Fibroblast of villous mesenchyme (primary cell): ENCODE results near the gene C16orf46. TPM values are rescaled to one million over a fixed set of nuclear protein-coding genes. Genes with fewer than 3 reads are reported as not detected.

Experiments
- DNase-seq: peaks from one replicate; pipeline ENCODE4 v3.0.0-alpha.2; 2010; ENCODE audit warnings: low read depth
- H3K4me3 ChIP-seq: 2 replicates; pipeline ENCODE4 v1.5.1; 2011; ENCODE audit warnings: low read depth, mild to moderate bottlenecking, low read length
- total RNA-seq: library from RNA; depleted of rRNA; stranded (reverse); fragments of >200 nt; gene quantifications from 2 replicates; pipeline ENCODE4 v1.2.3, GENCODE V29; 2012
- TF ChIP-seq, protein P1 (sequence below): IDR thresholded peaks from 2 replicates; pipeline ENCODE4 v1.5.1; 2012; ENCODE audit warnings: low read depth, mild to moderate bottlenecking, low read length; ENCODE audit not compliant: insufficient read depth

C16orf46 gene
- total RNA-seq, 1 donor: 0.86 TPM

DNA sequence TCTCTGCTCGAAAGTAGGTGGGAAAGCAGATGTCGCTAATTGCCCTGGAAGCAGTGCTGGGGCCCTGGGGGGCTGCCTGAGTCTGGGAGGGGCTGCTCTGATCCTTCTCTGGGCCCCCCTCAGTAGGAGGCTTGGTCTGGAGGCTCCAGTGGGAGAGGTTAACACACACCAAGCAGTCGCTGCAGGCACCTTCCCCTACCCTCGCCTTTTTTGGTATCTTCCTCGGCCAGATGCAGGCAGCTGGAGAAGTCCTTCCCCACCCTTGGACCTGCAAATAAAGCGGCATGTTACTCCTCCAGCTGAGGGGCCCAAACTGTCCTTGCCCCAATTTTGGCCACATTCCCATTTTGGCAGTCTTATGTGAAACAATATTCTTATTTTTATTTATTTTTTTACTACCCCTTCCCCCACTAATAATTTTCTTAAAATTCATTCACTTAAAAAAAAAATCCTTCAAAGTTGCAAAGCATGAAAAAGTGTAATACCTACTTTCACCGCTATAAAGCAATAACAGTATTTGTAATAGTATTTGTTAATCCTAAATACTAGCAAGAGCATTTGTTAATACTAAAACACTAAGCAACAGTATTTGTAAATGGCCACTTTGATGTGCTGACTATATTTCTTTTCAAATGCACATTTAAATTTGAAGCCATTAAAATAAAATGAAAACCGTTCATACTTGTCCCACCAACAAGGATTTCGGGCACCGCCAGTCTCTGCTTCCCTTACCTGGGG is 15.0 kb downstream of the C16orf46 start:
- DNase-seq: no peak
- TF ChIP-seq, protein P1, sequence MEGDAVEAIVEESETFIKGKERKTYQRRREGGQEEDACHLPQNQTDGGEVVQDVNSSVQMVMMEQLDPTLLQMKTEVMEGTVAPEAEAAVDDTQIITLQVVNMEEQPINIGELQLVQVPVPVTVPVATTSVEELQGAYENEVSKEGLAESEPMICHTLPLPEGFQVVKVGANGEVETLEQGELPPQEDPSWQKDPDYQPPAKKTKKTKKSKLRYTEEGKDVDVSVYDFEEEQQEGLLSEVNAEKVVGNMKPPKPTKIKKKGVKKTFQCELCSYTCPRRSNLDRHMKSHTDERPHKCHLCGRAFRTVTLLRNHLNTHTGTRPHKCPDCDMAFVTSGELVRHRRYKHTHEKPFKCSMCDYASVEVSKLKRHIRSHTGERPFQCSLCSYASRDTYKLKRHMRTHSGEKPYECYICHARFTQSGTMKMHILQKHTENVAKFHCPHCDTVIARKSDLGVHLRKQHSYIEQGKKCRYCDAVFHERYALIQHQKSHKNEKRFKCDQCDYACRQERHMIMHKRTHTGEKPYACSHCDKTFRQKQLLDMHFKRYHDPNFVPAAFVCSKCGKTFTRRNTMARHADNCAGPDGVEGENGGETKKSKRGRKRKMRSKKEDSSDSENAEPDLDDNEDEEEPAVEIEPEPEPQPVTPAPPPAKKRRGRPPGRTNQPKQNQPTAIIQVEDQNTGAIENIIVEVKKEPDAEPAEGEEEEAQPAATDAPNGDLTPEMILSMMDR: no peak
- H3K4me3 ChIP-seq: no peak overlapping the region

DNA sequence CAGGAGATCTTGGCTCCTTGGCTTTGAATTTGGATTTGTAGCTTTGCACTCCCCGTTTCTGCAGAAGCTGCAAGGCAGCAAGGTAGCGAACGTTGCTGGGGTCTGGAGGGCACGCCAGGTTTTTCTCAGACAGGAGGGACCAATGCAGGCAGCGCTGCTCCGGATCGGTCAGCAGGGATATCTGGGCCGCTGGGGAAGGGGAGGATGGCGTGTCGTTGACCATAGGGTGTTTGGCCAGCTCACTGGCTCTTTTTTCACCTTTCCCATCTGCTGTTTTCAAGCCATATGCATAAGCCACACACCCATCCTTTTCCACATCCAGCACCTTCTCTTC is 15.8 kb downstream of the C16orf46 start:
- H3K4me3 ChIP-seq: no peak overlapping the region
- TF ChIP-seq, protein P1: no peak
- DNase-seq: no peak

DNA sequence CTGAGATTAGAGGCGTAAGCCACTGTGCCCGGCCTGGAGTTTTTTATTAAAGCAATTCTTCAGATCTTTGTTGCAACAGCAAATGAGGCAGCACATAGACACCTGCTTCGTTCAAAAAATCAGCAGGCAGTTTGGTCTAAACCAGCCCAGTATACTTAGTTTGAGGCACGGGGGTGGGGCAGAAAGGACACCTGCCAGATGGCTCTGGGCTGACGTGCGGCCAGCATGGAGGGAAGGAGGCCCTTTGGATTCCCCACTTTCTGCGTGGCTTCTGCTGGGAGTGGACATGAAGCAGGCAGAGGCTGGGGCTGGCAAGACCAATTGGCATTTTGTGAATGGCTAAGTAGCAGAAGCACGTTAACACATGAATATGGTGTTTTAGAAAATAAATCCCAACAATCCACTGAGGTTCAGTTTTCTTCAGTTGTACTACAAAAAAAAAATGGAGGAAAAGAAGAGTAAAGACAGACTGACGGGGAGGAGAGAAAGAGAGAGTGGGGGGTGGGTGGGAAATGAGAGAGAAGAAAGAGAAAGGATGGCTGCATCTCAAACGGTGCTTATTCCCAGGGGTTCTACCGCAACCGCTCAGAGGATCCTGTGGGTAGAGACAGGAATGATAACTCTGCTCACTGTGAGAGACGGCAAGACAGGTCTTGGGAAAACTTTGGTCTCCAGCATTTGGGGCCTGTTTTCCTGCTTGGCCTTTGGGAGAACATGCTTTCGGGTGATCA is 16.3 kb downstream of the C16orf46 start:
- no peak overlapping the region for H3K4me3 ChIP-seq
- TF ChIP-seq, protein P1: no peak
- no peak for DNase-seq

DNA sequence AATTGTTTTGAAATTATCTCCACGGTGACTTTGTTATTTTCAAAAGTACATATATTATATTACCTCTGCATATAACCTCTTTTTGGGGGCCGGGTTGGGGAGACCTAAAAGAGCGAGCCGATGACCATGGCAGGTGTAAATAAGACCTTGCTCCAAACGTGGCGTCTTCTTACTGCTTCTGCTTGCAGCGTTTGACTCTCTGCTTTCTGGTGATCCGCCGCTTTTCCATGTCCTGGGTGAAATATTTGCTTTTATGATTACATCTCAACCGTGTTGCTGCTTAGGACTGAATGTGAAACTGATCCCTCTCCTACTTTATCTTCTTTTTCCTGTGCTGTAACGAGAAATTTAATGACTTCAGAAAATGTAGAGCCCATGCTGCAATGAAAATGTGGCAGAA is 23.3 kb downstream of the C16orf46 start:
- no peak overlapping the region for H3K4me3 ChIP-seq
- TF ChIP-seq, protein P1: no peak
- DNase-seq: no peak

DNA sequence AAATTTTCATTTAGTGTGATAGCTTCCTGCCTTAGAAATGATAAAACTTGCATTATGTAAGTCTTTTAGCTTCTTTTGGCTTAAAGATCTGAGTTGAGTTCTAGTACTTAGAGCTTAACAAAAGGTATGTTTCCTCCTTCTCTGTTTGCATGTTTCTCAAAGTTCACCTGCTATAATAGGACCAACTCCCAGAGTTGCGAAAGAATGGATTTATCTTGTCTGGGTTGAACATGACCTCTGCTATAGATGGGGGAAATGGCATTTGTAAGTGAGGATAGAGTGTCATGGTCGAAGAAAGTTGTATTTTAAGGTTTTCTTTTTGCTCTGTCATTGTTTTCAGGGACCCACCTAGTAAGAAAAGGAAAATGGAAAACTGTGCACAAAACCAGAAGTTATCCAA is 34.2 kb downstream of the C16orf46 start:
- no peak overlapping the region for H3K4me3 ChIP-seq
- TF ChIP-seq, protein P1: no peak
- DNase-seq: no peak

DNA sequence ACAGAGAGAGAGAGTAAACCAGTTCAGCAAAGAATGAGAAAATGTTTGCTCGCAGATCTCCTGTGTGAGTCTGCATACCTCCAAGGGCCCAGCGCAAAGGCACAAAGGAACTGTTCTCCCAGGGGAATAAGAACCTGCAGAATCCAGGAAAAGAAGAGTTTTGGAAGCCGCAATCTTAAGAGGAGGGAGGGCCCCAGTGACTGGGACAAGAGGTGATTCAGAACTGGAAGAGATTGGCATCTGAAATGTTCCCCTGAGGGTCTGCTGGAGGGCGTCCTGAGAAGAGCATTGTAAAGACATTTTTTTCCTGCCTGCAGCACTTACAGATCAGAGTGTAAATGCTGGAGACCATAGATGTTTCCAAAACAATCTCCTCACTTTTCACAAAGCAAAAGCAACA is 35.3 kb downstream of the C16orf46 start:
- TF ChIP-seq, protein P1: no peak
- DNase-seq: no peak
- no peak overlapping the region for H3K4me3 ChIP-seq
